ENCODE measurements around the gene CEBPA. TPM values are rescaled to one million over a fixed set of nuclear protein-coding genes. Genes with fewer than 3 reads are reported as not detected.

CEBPA gene
- not detected in 2 replicates for polyA plus RNA-seq

GRCh38 chr19:33302175-33302973 is at the start of gene CEBPA:
CEBPA (minus strand) TSS chr19:33302534; CDS start chr19:33302414, 120 bp downstream.

Other genes with a start within 250 kb of the CEBPA start
- 4.7 and 5.0 TPM in 2 replicates for gene RHPN2, start 237.6 kb downstream of the CEBPA start, polyA plus RNA-seq
- 2.1 and 3.4 TPM in 2 replicates for gene GPATCH1, start 221.4 kb downstream of the CEBPA start, polyA plus RNA-seq
- gene WDR88, start 170.4 kb downstream of the CEBPA start, polyA plus RNA-seq: not detected in 2 replicates
- gene LRP3, start 108.2 kb downstream of the CEBPA start, polyA plus RNA-seq: 0.12 TPM in 1 of 2 replicates, not detected in the other
- 1.2 and 3.2 TPM in 2 replicates for gene SLC7A10, start 76.7 kb downstream of the CEBPA start, polyA plus RNA-seq
- 10.5 and 10.7 TPM in 2 replicates for gene CEBPG, start 71.2 kb upstream of the CEBPA start, polyA plus RNA-seq
- gene PEPD, start 219.3 kb upstream of the CEBPA start, polyA plus RNA-seq: 35.1 and 40.7 TPM in 2 replicates

Measured in Purkinje cell (primary cell).